HepG2 (cell line): ENCODE results near the gene GDF9. TPM values are rescaled to one million over a fixed set of nuclear protein-coding genes. Genes with fewer than 3 reads are reported as not detected.
A peak's percentile ranks its signal among the peaks of the same experiment; 100 is the strongest.

Experiments
- ATAC-seq: fragments of 200-7000 bp; cut with Tn5 transposase; 3 replicates; pipeline ENCODE4 v1.9.1; 2020; ENCODE audit warnings: mild to moderate bottlenecking, moderate library complexity
- BruUV-seq: library from RNA; stranded (reverse); fragments of 400-500 nt; replicated peaks from 2 replicates; lab custom pipeline; 2021; lab: Mats Ljungman, UMichigan
- CTCF ChIA-PET: fragments of 300-600 bp; formaldehyde crosslinking; extraction: SDS; loops from one replicate; lab custom pipeline; 2021; ENCODE audit warnings: low total read pairs, inconsistent platforms, low intra/inter-chr PET ratio; lab: Yijun Ruan, JAX
- POLR2A ChIA-PET: fragments of 350-600 bp; sonication (Branson Sonifier 250); formaldehyde crosslinking; loops from one replicate; lab custom pipeline; 2020; ENCODE audit warnings: antibody characterized with exemption, inconsistent platforms; lab: Yijun Ruan, JAX
- DNase-seq: peaks from one replicate; pipeline ENCODE4 v3.0.0-alpha.2; 2015; ENCODE audit warnings: low spot score
- FAIRE-seq: peaks from 3 replicates; lab custom pipeline; 2011; peaks lifted over from hg19 to GRCh38; lab: Jason Lieb, UNC
- H2AFZ ChIP-seq: one replicate; pipeline ENCODE4 v1.6.1; 2011; ENCODE audit warnings: low read length, inconsistent platforms
- H3K27ac ChIP-seq: fragments of 300-600 bp; 3 replicates; pipeline ENCODE4 v1.8.0; 2011; ENCODE audit warnings: mixed run types, mild to moderate bottlenecking, mixed read lengths, low read length, inconsistent platforms; ENCODE audit not compliant: insufficient read depth; ENCODE audit errors: extremely low read length
- H3K27me3 ChIP-seq, 2 experiments: fragments of 200-600 bp in 1 of 2; 2 replicates in 1 of 2; 3 replicates in 1 of 2; pipeline versions ENCODE4 v1.6.0 to v1.8.0; 2011; ENCODE audit warnings: low read length in 2 of 2, mild to moderate bottlenecking in 2 of 2, moderate library complexity in 2 of 2, inconsistent platforms in 1 of 2; ENCODE audit not compliant: insufficient read depth in 2 of 2, control insufficient read depth in 1 of 2
- H3K36me3 ChIP-seq, 2 experiments: fragments of 200-600 bp in 1 of 2; replicated peaks in 1 of 2; 2 replicates in 1 of 2; 3 replicates in 1 of 2; pipeline versions ENCODE4 v1.5.1 to v1.8.0; 2011; ENCODE audit warnings: low read length in 2 of 2, inconsistent platforms in 1 of 2; ENCODE audit not compliant: insufficient read depth in 2 of 2, control insufficient read depth in 1 of 2
- H3K4me1 ChIP-seq: 2 replicates; pipeline ENCODE4 v1.5.1; 2012; ENCODE audit warnings: low read length, inconsistent platforms; ENCODE audit not compliant: insufficient read depth
- H3K4me2 ChIP-seq: 2 replicates; pipeline ENCODE4 v1.6.0; 2011; ENCODE audit warnings: low read depth, low read length, inconsistent platforms
- H3K4me3 ChIP-seq, 3 experiments: fragments of 200-600 bp in 1 of 3; sonication (generic), shearing (Covaris generic) in 1 of 3; replicated peaks in 1 of 3; 2 replicates each; pipeline ENCODE4 v1.5.1; 2011 to 2016; ENCODE audit warnings: low read length in 3 of 3, inconsistent platforms in 2 of 3, low read depth in 2 of 3, mild to moderate bottlenecking in 2 of 3, control low read depth in 1 of 3, mixed read lengths in 1 of 3; ENCODE audit not compliant: insufficient read depth in 1 of 3
- H3K79me2 ChIP-seq: one replicate; pipeline ENCODE4 v1.6.1; 2011; ENCODE audit warnings: low read length, inconsistent platforms; ENCODE audit not compliant: insufficient read depth
- H3K9ac ChIP-seq: 2 replicates; pipeline ENCODE4 v1.6.0; 2011; ENCODE audit warnings: mild to moderate bottlenecking, low read depth, low read length, inconsistent platforms; ENCODE audit not compliant: insufficient read depth
- H3K9me3 ChIP-seq: 2 replicates; pipeline ENCODE4 v1.5.1; 2012; ENCODE audit warnings: mild to moderate bottlenecking, low read length
- H4K20me1 ChIP-seq: 2 replicates; pipeline ENCODE4 v1.6.0; 2011; ENCODE audit warnings: inconsistent platforms, mild to moderate bottlenecking, low read length, moderate library complexity; ENCODE audit not compliant: insufficient read depth
- HNRNPUL1 ChIP-seq: fragments of 200-400 bp; formaldehyde crosslinking; IDR thresholded peaks from 2 replicates; pipeline ENCODE4 v1.6.1; 2017; ENCODE audit warnings: low read depth, mild to moderate bottlenecking, low read length, moderate library complexity
- HOXA7 ChIP-seq: sonication (generic); formaldehyde crosslinking; IDR thresholded peaks from 2 replicates; pipeline ENCODE4 v1.8.1; 2022; ENCODE audit warnings: mild to moderate bottlenecking, missing genetic modification reagents, moderate library complexity
- KDM2A ChIP-seq: sonication (generic); formaldehyde crosslinking; IDR thresholded peaks from 2 replicates; pipeline ENCODE4 v1.4.0; 2020; ENCODE audit warnings: low read depth, missing genetic modification reagents, borderline replicate concordance
- MAFF ChIP-seq: IDR thresholded peaks from 2 replicates; pipeline ENCODE4 v1.6.1; 2011; ENCODE audit warnings: low read depth, low read length, improper control_type of control experiment
- MAFK ChIP-seq, 2 experiments: IDR thresholded peaks in 1 of 2; conservative IDR thresholded peaks in 1 of 2; 2 replicates each; pipeline ENCODE4 v1.6.1; 2011; ENCODE audit warnings: improper control_type of control experiment in 2 of 2, low read length in 2 of 2
- TRIM24 ChIP-seq: sonication (generic); formaldehyde crosslinking; IDR thresholded peaks from 2 replicates; pipeline ENCODE4 v1.8.0; 2022; ENCODE audit warnings: mild to moderate bottlenecking, missing genetic modification reagents
- ZNF296 ChIP-seq: sonication (generic); formaldehyde crosslinking; conservative IDR thresholded peaks from 2 replicates; pipeline ENCODE4 v1.5.0; 2020; ENCODE audit warnings: mild to moderate bottlenecking, missing genetic modification reagents
- WGBS: methylation state at CpG from one replicate; pipeline ENCODE4 v1.1.6; 2017; ENCODE audit warnings: low lambda C conversion rate; 5-methylcytosine and 5-hydroxymethylcytosine counted together
- in situ Hi-C: cut with HindIII; loops from 2 replicates; pipeline ENCODE4 v1.10.0; 2017; ENCODE audit warnings: low pct_unique_long_range_greater_than_20kb; ENCODE audit not compliant: extremely low pct_ligation_motif_present
- intact Hi-C: fragments of 100-400 bp; cut with micrococcal nuclease; formaldehyde crosslinking; loops from one replicate; pipeline ENCODE4 v1.10.0; 2022; ENCODE audit not compliant: unreplicated experiment
- polyA plus RNA-seq, 8 experiments: library from polyadenylated mRNA; depleted of rRNA in 3 of 8; stranded (reverse) in 7 of 8; unstranded in 1 of 8; fragments of >200 nt; fragmentation: Illumina TruSeq in 4 of 8; extraction: Trizol in 4 of 8; gene quantifications; 2 replicates each; pipeline versions ENCODE4 v1.2.1 to v1.2.3, GENCODE V29; 2011 to 2016; ENCODE audit warnings: low read depth in 4 of 8, missing spikeins in 1 of 8, mixed read lengths in 1 of 8; ENCODE audit not compliant: insufficient read depth in 1 of 8
- total RNA-seq, 5 experiments: library from RNA; depleted of rRNA; stranded (reverse); fragments of >200 nt; fragmentation: Illumina TruSeq; extraction: Trizol; gene quantifications; 2 replicates each; pipeline ENCODE4 v1.2.3, GENCODE V29; 2016; ENCODE audit warnings: low read depth in 1 of 5
- TF ChIP-seq, protein P1 (sequence below): fragments of 450-650 bp; IDR thresholded peaks from 2 replicates; pipeline ENCODE4 v1.6.1; 2016
- TF ChIP-seq, protein P2 (sequence below): sonication (generic); formaldehyde crosslinking; IDR thresholded peaks from 2 replicates; pipeline ENCODE4 v1.5.1; 2020; ENCODE audit warnings: mild to moderate bottlenecking, missing genetic modification reagents
- TF ChIP-seq, protein P3 (sequence below): sonication (generic); formaldehyde crosslinking; IDR thresholded peaks from 2 replicates; pipeline ENCODE4 v1.4.0; 2020; ENCODE audit warnings: missing genetic modification reagents

Gene GDF9
- total and polyA plus RNA-seq, 2 of the 13 experiments (the other 11 are each of a cell fraction or from before 2014, with no cell fraction given) = 0.33 to 0.38 TPM

DNA sequence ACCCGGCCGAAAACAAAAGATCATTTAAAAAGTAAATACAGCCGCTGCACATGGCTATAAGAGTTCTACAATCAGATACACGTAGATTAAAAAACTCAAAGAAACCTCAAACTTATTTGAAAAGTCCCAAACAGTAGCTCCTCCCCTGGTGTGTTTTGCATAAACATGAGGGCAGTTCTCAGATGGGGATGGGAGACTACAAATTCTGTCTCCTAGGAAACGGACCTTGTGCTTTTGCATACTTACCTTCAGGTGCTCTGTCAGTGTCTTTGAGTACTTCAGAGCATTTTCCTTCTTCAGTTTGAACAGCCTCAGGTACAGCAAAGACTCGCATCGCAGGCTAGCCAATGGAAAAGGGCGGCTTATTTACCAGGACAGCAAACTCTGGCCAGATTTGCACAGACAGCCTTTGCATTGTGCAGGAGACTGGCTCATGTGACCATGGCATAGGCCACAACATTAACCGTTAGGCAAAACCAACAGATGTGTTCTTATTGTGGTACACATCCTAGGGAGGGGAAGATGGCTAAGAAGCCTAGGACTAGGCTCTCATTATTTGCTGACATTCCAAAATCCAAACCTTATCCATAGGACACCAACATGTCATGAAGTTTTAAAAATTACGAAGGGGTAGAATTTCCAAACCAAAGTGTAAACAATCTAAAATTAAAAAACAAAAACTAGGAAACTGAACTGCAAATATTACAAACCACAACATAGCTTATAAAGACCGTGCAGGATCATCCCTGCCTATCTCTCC, 20.0 kb upstream of the GDF9 start:
- in situ Hi-C loops = loop anchor here (10.0 kb wide), 1 partner anchor 141 kb away; the partner anchor contains the start of gene CCNI2

More for the DNA sequence above, 20.0 kb upstream of the GDF9 start:
- no peaks in the 10 kb centered on the region for H3K9me3 ChIP-seq
- peaks cover 13% of the 10 kb centered on the region for H3K4me1 ChIP-seq
- intact Hi-C loops = loop anchor here (10.0 kb wide), 1 partner anchor 361 kb away; no protein-coding TSS in a partner anchor
- FAIRE-seq (no peak), DNase-seq (no peak), ATAC-seq (no peak; the same call in 1 of the 3 replicates)
- no peak overlapping the region for H3K4me2 ChIP-seq
- ChIA-PET POLR2A (no interaction called here), CTCF (no interaction called here)
- no peak overlapping the region for H2AFZ ChIP-seq
- TSS peak; percentile 17 for BruUV-seq
- H3K36me3 ChIP-seq = peaks cover 16 to 64% of the 10 kb centered on the region in 2 experiments
- no peak overlapping the region for H3K27ac ChIP-seq
- TF ChIP-seq, protein P1, sequence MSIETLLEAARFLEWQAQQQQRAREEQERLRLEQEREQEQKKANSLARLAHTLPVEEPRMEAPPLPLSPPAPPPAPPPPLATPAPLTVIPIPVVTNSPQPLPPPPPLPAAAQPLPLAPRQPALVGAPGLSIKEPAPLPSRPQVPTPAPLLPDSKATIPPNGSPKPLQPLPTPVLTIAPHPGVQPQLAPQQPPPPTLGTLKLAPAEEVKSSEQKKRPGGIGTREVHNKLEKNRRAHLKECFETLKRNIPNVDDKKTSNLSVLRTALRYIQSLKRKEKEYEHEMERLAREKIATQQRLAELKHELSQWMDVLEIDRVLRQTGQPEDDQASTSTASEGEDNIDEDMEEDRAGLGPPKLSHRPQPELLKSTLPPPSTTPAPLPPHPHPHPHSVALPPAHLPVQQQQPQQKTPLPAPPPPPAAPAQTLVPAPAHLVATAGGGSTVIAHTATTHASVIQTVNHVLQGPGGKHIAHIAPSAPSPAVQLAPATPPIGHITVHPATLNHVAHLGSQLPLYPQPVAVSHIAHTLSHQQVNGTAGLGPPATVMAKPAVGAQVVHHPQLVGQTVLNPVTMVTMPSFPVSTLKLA = no peak
- TF ChIP-seq ZNF296 (no peak), HNRNPUL1 (no peak), MAFF (peak; percentile 62), KDM2A (CRISPR knock-in tag) (no peak), MAFK (conservative IDR thresholded peaks at IDR 0.05 in 1 of 2, IDR thresholded peaks at IDR 0.05 in 1 of 2; ENCODE audit: low read length in 2 of 2) (peak; percentile 56 to 78; a peak in 3 of 4 replicates), TRIM24 (CRISPR knock-in tag) (no peak), HOXA7 (no peak)
- TF ChIP-seq, protein P2, sequence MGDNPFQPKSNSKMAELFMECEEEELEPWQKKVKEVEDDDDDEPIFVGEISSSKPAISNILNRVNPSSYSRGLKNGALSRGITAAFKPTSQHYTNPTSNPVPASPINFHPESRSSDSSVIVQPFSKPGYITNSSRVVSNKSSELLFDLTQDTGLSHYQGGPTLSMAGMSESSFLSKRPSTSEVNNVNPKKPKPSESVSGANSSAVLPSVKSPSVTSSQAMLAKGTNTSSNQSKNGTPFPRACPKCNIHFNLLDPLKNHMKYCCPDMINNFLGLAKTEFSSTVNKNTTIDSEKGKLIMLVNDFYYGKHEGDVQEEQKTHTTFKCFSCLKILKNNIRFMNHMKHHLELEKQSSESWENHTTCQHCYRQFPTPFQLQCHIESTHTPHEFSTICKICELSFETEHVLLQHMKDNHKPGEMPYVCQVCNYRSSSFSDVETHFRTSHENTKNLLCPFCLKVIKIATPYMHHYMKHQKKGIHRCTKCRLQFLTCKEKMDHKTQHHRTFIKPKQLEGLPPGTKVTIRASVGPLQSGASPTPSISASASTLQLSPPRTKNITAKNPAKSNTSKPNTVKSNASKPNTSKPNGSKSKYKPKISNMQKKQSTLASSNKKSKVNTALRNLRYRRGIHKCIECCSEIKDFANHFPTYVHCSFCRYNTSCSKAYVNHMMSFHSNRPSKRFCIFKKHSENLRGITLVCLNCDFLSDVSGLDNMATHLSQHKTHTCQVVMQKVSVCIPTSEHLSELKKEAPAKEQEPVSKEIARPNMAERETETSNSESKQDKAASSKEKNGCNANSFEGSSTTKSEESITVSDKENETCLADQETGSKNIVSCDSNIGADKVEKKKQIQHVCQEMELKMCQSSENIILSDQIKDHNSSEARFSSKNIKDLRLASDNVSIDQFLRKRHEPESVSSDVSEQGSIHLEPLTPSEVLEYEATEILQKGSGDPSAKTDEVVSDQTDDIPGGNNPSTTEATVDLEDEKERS (CRISPR knock-in tag) = no peak
- TF ChIP-seq, protein P3, sequence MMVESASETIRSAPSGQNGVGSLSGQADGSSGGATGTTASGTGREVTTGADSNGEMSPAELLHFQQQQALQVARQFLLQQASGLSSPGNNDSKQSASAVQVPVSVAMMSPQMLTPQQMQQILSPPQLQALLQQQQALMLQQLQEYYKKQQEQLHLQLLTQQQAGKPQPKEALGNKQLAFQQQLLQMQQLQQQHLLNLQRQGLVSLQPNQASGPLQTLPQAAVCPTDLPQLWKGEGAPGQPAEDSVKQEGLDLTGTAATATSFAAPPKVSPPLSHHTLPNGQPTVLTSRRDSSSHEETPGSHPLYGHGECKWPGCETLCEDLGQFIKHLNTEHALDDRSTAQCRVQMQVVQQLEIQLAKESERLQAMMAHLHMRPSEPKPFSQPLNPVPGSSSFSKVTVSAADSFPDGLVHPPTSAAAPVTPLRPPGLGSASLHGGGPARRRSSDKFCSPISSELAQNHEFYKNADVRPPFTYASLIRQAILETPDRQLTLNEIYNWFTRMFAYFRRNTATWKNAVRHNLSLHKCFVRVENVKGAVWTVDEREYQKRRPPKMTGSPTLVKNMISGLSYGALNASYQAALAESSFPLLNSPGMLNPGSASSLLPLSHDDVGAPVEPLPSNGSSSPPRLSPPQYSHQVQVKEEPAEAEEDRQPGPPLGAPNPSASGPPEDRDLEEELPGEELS (CRISPR knock-in tag) = no peak
- 96% methylated on average over 11 of the region's 11 CpGs for WGBS
- no peaks in the 10 kb centered on the region for H3K79me2 ChIP-seq
- no peak overlapping the region for H3K9ac ChIP-seq
- H3K27me3 ChIP-seq = no peaks in the 10 kb centered on the region; a peak in 1 of 5 replicates
- no peak overlapping the region for H3K4me3 ChIP-seq
- no peaks in the 10 kb centered on the region for H4K20me1 ChIP-seq
